Ishikawa (cell line): ENCODE data around the gene TCP11L2.

ENCODE experiments used
- CEBPB ChIP-seq: IDR thresholded peaks from 2 replicates; pipeline ENCODE4 v1.6.1; 2012
- CREB1 ChIP-seq: IDR thresholded peaks from 2 replicates; pipeline ENCODE4 v1.6.1; 2012; ENCODE audit warnings: low read depth
- EGR1 ChIP-seq: IDR thresholded peaks from 2 replicates; pipeline ENCODE4 v1.6.1; 2012
- EP300 ChIP-seq: IDR thresholded peaks from 2 replicates; pipeline ENCODE4 v1.6.1; 2012; ENCODE audit warnings: borderline replicate concordance
- FOXM1 ChIP-seq: IDR thresholded peaks from 2 replicates; pipeline ENCODE4 v1.6.1; 2012; ENCODE audit warnings: low read depth, borderline replicate concordance
- NFIC ChIP-seq: IDR thresholded peaks from 2 replicates; pipeline ENCODE4 v1.6.1; 2012
- RAD21 ChIP-seq: IDR thresholded peaks from 2 replicates; pipeline ENCODE4 v1.6.1; 2012; ENCODE audit warnings: low read depth
- REST ChIP-seq: IDR thresholded peaks from 2 replicates; pipeline ENCODE4 v1.6.1; 2012; ENCODE audit warnings: low read depth, mild to moderate bottlenecking
- TAF1 ChIP-seq: IDR thresholded peaks from 2 replicates; pipeline ENCODE4 v1.6.1; 2012; ENCODE audit warnings: low read depth, mild to moderate bottlenecking
- TCF12 ChIP-seq: IDR thresholded peaks from 2 replicates; pipeline ENCODE4 v1.6.1; 2012; ENCODE audit warnings: low read depth
- TEAD4 ChIP-seq: IDR thresholded peaks from 2 replicates; pipeline ENCODE4 v1.6.1; 2012
- YY1 ChIP-seq: IDR thresholded peaks from 2 replicates; pipeline ENCODE4 v1.6.1; 2012; ENCODE audit warnings: low read depth
- ZBTB7A ChIP-seq: IDR thresholded peaks from 2 replicates; pipeline ENCODE4 v1.6.1; 2012; ENCODE audit warnings: low read depth
- TF ChIP-seq, protein P1 (sequence below): IDR thresholded peaks from 2 replicates; pipeline ENCODE4 v1.6.1; 2012
- TF ChIP-seq, protein P2 (sequence below): IDR thresholded peaks from 2 replicates; pipeline ENCODE4 v1.6.1; 2012

TCP11L2 gene

GRCh38 chr12:106304001-106304421 is 1.5 kb downstream of the TCP11L2 start:
- TF ChIP-seq CREB1 (no peak), CEBPB (no peak), TCF12 (no peak), RAD21 (no peak), TEAD4 (no peak)

DNA sequence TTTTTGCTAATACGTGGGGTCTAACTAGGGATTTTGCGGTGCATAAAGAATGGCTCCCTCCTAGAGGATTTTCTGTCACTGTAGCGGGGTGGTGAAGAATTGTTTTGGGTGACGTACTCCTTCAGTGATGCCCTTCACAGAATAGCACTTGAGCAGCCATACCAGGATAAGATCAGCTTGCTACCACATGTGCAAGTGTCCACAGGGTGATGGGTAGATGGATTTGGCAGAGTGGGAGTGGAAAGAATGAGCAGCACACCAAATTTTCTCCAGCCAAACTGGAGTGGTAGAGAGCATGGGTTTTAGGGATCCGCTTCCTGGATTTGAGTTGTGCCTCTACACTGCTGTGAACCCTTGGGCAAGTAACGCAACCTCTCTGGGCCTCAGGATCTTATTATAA is 2.3 kb downstream of the TCP11L2 start:
- TF ChIP-seq TAF1 (no peak), NFIC (no peak), EGR1 (no peak), TEAD4 (no peak), RAD21 (no peak), EP300 (no peak), ZBTB7A (no peak)
- TF ChIP-seq, protein P1, sequence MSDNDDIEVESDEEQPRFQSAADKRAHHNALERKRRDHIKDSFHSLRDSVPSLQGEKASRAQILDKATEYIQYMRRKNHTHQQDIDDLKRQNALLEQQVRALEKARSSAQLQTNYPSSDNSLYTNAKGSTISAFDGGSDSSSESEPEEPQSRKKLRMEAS, result no peak

- TF ChIP-seq RAD21, result no peak
- TF ChIP-seq REST, result no peak
- TF ChIP-seq TEAD4, result no peak
- TF ChIP-seq CEBPB, result no peak
- no peak for TF ChIP-seq YY1
- TF ChIP-seq EP300, result no peak
- TF ChIP-seq, protein P2, sequence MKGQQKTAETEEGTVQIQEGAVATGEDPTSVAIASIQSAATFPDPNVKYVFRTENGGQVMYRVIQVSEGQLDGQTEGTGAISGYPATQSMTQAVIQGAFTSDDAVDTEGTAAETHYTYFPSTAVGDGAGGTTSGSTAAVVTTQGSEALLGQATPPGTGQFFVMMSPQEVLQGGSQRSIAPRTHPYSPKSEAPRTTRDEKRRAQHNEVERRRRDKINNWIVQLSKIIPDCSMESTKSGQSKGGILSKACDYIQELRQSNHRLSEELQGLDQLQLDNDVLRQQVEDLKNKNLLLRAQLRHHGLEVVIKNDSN, result no peak
- no peak for TF ChIP-seq FOXM1
- TF ChIP-seq TCF12, result no peak
- TF ChIP-seq NFIC, result no peak
- TF ChIP-seq, protein P1, result no peak
- no peak for TF ChIP-seq TAF1
Observed at GRCh38 chr12:106305376-106305775, 2.8 kb downstream of the TCP11L2 start.

GRCh38 chr12:106307181-106307580 is 4.6 kb downstream of the TCP11L2 start:
- no peak for TF ChIP-seq TEAD4
- no peak for TF ChIP-seq TCF12
- no peak for TF ChIP-seq YY1
- TF ChIP-seq REST, result no peak
- no peak for TF ChIP-seq FOXM1
- no peak for TF ChIP-seq TAF1
- TF ChIP-seq, protein P2, result no peak
- no peak for TF ChIP-seq EGR1
- no peak for TF ChIP-seq NFIC
- TF ChIP-seq CREB1, result no peak
- TF ChIP-seq EP300, result no peak
- no peak for TF ChIP-seq RAD21
- TF ChIP-seq, protein P1, result no peak
- TF ChIP-seq CEBPB, result no peak
- no peak for TF ChIP-seq ZBTB7A

GRCh38 chr12:106308121-106308520 is 5.6 kb downstream of the TCP11L2 start:
- TF ChIP-seq TAF1, result no peak
- no peak for TF ChIP-seq EGR1
- no peak for TF ChIP-seq FOXM1
- TF ChIP-seq CEBPB, result no peak
- TF ChIP-seq, protein P2, result no peak
- TF ChIP-seq REST, result no peak
- no peak for TF ChIP-seq CREB1
- TF ChIP-seq RAD21, result no peak
- TF ChIP-seq, protein P1, result no peak
- TF ChIP-seq YY1, result no peak
- TF ChIP-seq ZBTB7A, result no peak
